PFSK-1 (cell line): Measurements from ENCODE around the gene GNAS.

ENCODE experiments used
- FOXP2 ChIP-seq: optimal IDR thresholded peaks from 2 replicates; pipeline ENCODE3; 2011; ENCODE audit warnings: borderline replicate concordance, control low read depth, inconsistent platforms; ENCODE audit not compliant: insufficient read depth; ENCODE audit errors: extremely low read length, extremely low read depth
- POLR2AphosphoS5 ChIP-seq: IDR thresholded peaks from 2 replicates; pipeline ENCODE4 v1.6.1; 2012; ENCODE audit warnings: low read depth, mild to moderate bottlenecking, control low read depth, low read length, moderate library complexity
- SIN3A ChIP-seq: IDR thresholded peaks from 2 replicates; pipeline ENCODE4 v1.6.1; 2012; ENCODE audit warnings: mild to moderate bottlenecking, low read length, moderate library complexity, borderline replicate concordance; ENCODE audit not compliant: insufficient read depth
- TAF1 ChIP-seq: IDR thresholded peaks from 2 replicates; pipeline ENCODE4 v1.6.1; 2012; ENCODE audit warnings: low read length, control low read depth, borderline replicate concordance; ENCODE audit not compliant: insufficient read depth
- TF ChIP-seq, protein P1 (sequence below), 2 experiments: IDR thresholded peaks; 2 replicates each; pipeline versions ENCODE4 v1.6.1 to v1.8.0; 2011 to 2012; ENCODE audit warnings: low read depth in 2 of 2, low read length in 2 of 2, control low read depth in 1 of 2, inconsistent platforms in 1 of 2, mild to moderate bottlenecking in 1 of 2, moderate library complexity in 1 of 2; ENCODE audit not compliant: insufficient read depth in 1 of 2

GNAS gene

DNA sequence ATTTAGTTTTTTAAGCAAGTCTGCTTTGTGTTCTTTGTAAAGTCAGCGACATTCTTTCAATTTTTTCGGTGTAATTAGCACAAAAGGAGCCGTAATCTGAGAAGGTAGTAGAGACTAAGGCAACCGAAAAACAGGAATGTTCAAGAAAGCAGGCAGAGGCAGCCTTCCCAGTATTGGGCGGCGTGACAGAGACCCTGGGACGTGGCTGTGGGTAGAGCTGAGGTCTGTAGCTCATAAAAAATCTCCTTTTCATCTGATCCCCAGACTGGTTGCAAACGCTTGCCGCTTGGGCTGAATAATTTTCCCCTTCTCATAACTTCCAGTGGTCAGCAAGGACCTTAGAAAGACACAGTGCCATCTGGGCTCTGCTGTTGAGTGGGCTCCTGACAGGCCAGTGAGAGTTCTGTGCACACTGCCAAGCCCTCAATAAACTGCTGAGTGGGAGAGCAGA is 30.8 kb downstream of the GNAS start:
- TF ChIP-seq POLR2AphosphoS5 (no peak), SIN3A (no peak), FOXP2 (no peak), TAF1 (no peak)
- TF ChIP-seq, protein P1, sequence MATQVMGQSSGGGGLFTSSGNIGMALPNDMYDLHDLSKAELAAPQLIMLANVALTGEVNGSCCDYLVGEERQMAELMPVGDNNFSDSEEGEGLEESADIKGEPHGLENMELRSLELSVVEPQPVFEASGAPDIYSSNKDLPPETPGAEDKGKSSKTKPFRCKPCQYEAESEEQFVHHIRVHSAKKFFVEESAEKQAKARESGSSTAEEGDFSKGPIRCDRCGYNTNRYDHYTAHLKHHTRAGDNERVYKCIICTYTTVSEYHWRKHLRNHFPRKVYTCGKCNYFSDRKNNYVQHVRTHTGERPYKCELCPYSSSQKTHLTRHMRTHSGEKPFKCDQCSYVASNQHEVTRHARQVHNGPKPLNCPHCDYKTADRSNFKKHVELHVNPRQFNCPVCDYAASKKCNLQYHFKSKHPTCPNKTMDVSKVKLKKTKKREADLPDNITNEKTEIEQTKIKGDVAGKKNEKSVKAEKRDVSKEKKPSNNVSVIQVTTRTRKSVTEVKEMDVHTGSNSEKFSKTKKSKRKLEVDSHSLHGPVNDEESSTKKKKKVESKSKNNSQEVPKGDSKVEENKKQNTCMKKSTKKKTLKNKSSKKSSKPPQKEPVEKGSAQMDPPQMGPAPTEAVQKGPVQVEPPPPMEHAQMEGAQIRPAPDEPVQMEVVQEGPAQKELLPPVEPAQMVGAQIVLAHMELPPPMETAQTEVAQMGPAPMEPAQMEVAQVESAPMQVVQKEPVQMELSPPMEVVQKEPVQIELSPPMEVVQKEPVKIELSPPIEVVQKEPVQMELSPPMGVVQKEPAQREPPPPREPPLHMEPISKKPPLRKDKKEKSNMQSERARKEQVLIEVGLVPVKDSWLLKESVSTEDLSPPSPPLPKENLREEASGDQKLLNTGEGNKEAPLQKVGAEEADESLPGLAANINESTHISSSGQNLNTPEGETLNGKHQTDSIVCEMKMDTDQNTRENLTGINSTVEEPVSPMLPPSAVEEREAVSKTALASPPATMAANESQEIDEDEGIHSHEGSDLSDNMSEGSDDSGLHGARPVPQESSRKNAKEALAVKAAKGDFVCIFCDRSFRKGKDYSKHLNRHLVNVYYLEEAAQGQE (IDR thresholded peaks at IDR 0.05; ENCODE audit: insufficient read depth in 1 of 2, low read depth in 2 of 2, low read length in 2 of 2): no peak

DNA sequence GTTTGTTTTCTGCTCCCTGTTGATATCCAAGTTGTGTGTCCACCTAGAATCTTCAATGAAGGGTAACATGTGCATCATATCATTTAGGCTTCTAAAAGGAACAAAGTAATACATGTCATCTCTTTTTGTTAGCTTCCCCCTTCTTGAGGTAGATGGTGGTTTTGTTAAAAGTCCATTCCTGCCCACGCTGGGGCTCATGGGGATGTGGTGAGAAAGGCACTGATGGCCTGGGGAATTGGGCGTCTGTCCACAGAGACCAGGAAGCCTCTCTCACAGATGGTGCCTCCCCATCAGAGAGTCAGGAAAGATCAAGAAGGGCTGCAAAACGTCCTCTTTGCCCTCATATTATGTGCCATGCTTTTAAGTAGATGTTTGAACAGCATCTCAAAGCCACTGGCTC is 32.5 kb downstream of the GNAS start:
- TF ChIP-seq, protein P1 (IDR thresholded peaks at IDR 0.05; ENCODE audit: insufficient read depth in 1 of 2, low read depth in 2 of 2, low read length in 2 of 2): no peak
- TF ChIP-seq FOXP2 (no peak), POLR2AphosphoS5 (no peak), TAF1 (no peak), SIN3A (no peak)

DNA sequence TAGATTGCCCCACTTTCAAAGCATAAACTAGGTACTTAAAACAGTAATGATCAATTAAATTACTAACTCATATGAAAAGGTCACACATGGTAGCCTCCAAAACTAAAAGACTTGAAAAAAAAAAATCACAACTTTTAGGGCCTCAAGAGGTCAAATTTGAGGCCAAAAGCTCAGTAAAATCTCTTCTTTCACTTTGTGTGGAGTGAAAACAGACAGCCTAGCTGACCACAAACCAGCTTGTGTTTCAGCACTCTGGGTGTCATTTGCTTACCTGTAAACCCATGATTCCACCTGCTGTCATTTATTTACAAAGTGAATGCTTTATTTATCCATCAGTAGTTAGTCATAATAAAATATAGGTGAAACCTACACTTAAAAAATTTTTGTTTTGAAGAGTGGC is 34.0 kb downstream of the GNAS start:
- no peak for TF ChIP-seq SIN3A
- no peak for TF ChIP-seq TAF1
- TF ChIP-seq FOXP2: no peak
- TF ChIP-seq, protein P1 (IDR thresholded peaks at IDR 0.05; ENCODE audit: insufficient read depth in 1 of 2, low read depth in 2 of 2, low read length in 2 of 2): no peak
- no peak for TF ChIP-seq POLR2AphosphoS5

DNA sequence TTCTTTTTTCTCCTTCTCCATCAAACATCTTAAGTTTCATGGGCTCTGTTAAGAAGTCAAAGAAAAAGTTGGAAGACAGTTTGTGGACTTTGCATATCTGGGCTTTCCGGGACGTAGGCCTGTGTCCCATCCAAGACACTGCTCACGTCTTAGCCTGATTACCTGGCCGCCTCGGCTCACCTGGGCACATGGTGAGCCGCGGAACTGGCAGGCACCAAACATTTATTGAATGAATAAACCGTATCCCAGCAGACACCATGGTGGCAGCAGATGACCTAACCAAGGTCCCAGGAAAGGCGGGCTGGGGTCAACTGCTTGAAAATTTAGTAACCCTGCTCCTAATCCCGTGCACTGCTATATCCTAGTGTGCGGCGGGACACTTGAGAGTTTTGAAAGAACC is 35.6 kb downstream of the GNAS start:
- TF ChIP-seq TAF1: no peak
- no peak for TF ChIP-seq SIN3A
- TF ChIP-seq, protein P1 (IDR thresholded peaks at IDR 0.05; ENCODE audit: insufficient read depth in 1 of 2, low read depth in 2 of 2, low read length in 2 of 2): no peak
- no peak for TF ChIP-seq POLR2AphosphoS5
- TF ChIP-seq FOXP2: no peak
